ENCODE results near the gene TUBD1. TPM values are rescaled to one million over a fixed set of nuclear protein-coding genes. Genes with fewer than 3 reads are reported as not detected.
"Not testable (repeated sequence)": the region's sequence is repeated elsewhere in the genome, so short reads cannot be mapped to it uniquely, and the experiment has no call there.

Gene TUBD1
- total and polyA plus RNA-seq, 2 donors = 10.7 to 16.6 TPM

GRCh38 chr17:59863616-59864015 lies 29.1 kb downstream of the TUBD1 start:
- H3K9me3 ChIP-seq (ENCODE audit: control insufficient read depth in 2 of 2, insufficient read depth in 1 of 2, low read length in 1 of 2) = no peaks in the 10 kb centered on the region
- H3K4me1 ChIP-seq (ENCODE audit: control insufficient read depth in 2 of 2, insufficient read depth in 2 of 2, low read length in 2 of 2) = no peaks in the 10 kb centered on the region
- 99% methylated on average over 3 of the region's 3 CpGs for WGBS
- no peaks in the 10 kb centered on the region for H3K27me3 ChIP-seq (ENCODE audit: control insufficient read depth in 2 of 2, insufficient read depth in 1 of 2, low read length in 1 of 2)
- no peak overlapping the region for H3K4me3 ChIP-seq (ENCODE audit: low read length in 2 of 2)
- peaks cover 12 to 22% of the 10 kb centered on the region in 2 donors for H3K36me3 ChIP-seq (ENCODE audit: control insufficient read depth in 2 of 2, insufficient read depth in 2 of 2, low read length in 1 of 2)
- H3K27ac ChIP-seq (ENCODE audit: low read depth in 1 of 2, low read length in 1 of 2) = no peak overlapping the region
- DNase-seq (ENCODE audit: low read depth in 6 of 9, low spot score in 9 of 9) = no peak

GRCh38 chr17:59859444-59860025 lies 33.2 kb downstream of the TUBD1 start:
- Histone ChIP-seq H3K9me3 (ENCODE audit: control insufficient read depth in 2 of 2, insufficient read depth in 1 of 2, low read length in 1 of 2) (no peaks in the 10 kb centered on the region), H3K27ac (ENCODE audit: low read depth in 1 of 2, low read length in 1 of 2) (no peak overlapping the region), H3K4me3 (ENCODE audit: low read length in 2 of 2) (no peak overlapping the region), H3K36me3 (ENCODE audit: control insufficient read depth in 2 of 2, insufficient read depth in 2 of 2, low read length in 1 of 2) (peaks cover 12 to 17% of the 10 kb centered on the region in 2 donors), H3K4me1 (ENCODE audit: control insufficient read depth in 2 of 2, insufficient read depth in 2 of 2, low read length in 2 of 2) (no peaks in the 10 kb centered on the region), H3K27me3 (ENCODE audit: control insufficient read depth in 2 of 2, insufficient read depth in 1 of 2, low read length in 1 of 2) (no peaks in the 10 kb centered on the region)
- 97% methylated on average over 2 of the region's 2 CpGs for WGBS
- no peak for DNase-seq (ENCODE audit: low read depth in 6 of 9, low spot score in 9 of 9)

- Histone ChIP-seq H3K9me3 (ENCODE audit: control insufficient read depth in 2 of 2, insufficient read depth in 1 of 2, low read length in 1 of 2) (no peaks in the 10 kb centered on the region), H3K27me3 (ENCODE audit: control insufficient read depth in 2 of 2, insufficient read depth in 1 of 2, low read length in 1 of 2) (no peaks in the 10 kb centered on the region), H3K4me3 (ENCODE audit: low read length in 2 of 2) (no peak overlapping the region), H3K27ac (ENCODE audit: low read depth in 1 of 2, low read length in 1 of 2) (no peak overlapping the region), H3K36me3 (ENCODE audit: control insufficient read depth in 2 of 2, insufficient read depth in 2 of 2, low read length in 1 of 2) (peaks cover 12 to 15% of the 10 kb centered on the region in 2 donors), H3K4me1 (ENCODE audit: control insufficient read depth in 2 of 2, insufficient read depth in 2 of 2, low read length in 2 of 2) (no peaks in the 10 kb centered on the region)
- DNase-seq (ENCODE audit: low read depth in 6 of 9, low spot score in 9 of 9) = no peak
- 97% methylated on average over 3 of the region's 3 CpGs for WGBS
Measured at GRCh38 chr17:59858932-59859331, 33.8 kb downstream of the TUBD1 start.

GRCh38 chr17:59858167-59858816 lies 34.5 kb downstream of the TUBD1 start:
- H3K4me1 ChIP-seq (ENCODE audit: control insufficient read depth in 2 of 2, insufficient read depth in 2 of 2, low read length in 2 of 2) = peaks cover 0 to under 1% of the 10 kb centered on the region in 2 donors
- no peak overlapping the region for H3K4me3 ChIP-seq (ENCODE audit: low read length in 2 of 2)
- WGBS = 97% methylated on average over 5 of the region's 5 CpGs

GRCh38 chr17:59856859-59857794 lies 35.6 kb downstream of the TUBD1 start:
- H3K4me1 ChIP-seq (ENCODE audit: control insufficient read depth in 2 of 2, insufficient read depth in 2 of 2, low read length in 2 of 2) = peaks cover 0 to 2% of the 10 kb centered on the region in 2 donors
- H3K36me3 ChIP-seq (ENCODE audit: control insufficient read depth in 2 of 2, insufficient read depth in 2 of 2, low read length in 1 of 2) = peaks cover 9 to 10% of the 10 kb centered on the region in 2 donors
- H3K4me3 ChIP-seq (ENCODE audit: low read length in 2 of 2) = no peak overlapping the region
- DNase-seq (ENCODE audit: low read depth in 6 of 9, low spot score in 9 of 9) = no peak
- 94% methylated on average over 3 of the region's 3 CpGs for WGBS
- H3K27me3 ChIP-seq (ENCODE audit: control insufficient read depth in 2 of 2, insufficient read depth in 1 of 2, low read length in 1 of 2) = no peaks in the 10 kb centered on the region
- H3K9me3 ChIP-seq (ENCODE audit: control insufficient read depth in 2 of 2, insufficient read depth in 1 of 2, low read length in 1 of 2) = no peaks in the 10 kb centered on the region
- no peak overlapping the region for H3K27ac ChIP-seq (ENCODE audit: low read depth in 1 of 2, low read length in 1 of 2)

More at GRCh38 chr17:59858167-59858816, 34.5 kb downstream of the TUBD1 start:
- DNase-seq (ENCODE audit: low read depth in 6 of 9, low spot score in 9 of 9) = no peak
- Histone ChIP-seq H3K36me3 (ENCODE audit: control insufficient read depth in 2 of 2, insufficient read depth in 2 of 2, low read length in 1 of 2) (peaks cover 12 to 15% of the 10 kb centered on the region in 2 donors), H3K27ac (ENCODE audit: low read depth in 1 of 2, low read length in 1 of 2) (no peak overlapping the region), H3K27me3 (ENCODE audit: control insufficient read depth in 2 of 2, insufficient read depth in 1 of 2, low read length in 1 of 2) (no peaks in the 10 kb centered on the region), H3K9me3 (ENCODE audit: control insufficient read depth in 2 of 2, insufficient read depth in 1 of 2, low read length in 1 of 2) (no peaks in the 10 kb centered on the region)

- not testable (repeated sequence) for H3K4me3 ChIP-seq (ENCODE audit: low read length in 2 of 2); H3K36me3 ChIP-seq (ENCODE audit: control insufficient read depth in 2 of 2, insufficient read depth in 2 of 2, low read length in 1 of 2); H3K9me3 ChIP-seq (ENCODE audit: control insufficient read depth in 2 of 2, insufficient read depth in 1 of 2, low read length in 1 of 2); H3K27me3 ChIP-seq (ENCODE audit: control insufficient read depth in 2 of 2, insufficient read depth in 1 of 2, low read length in 1 of 2); H3K4me1 ChIP-seq (ENCODE audit: control insufficient read depth in 2 of 2, insufficient read depth in 2 of 2, low read length in 2 of 2); H3K27ac ChIP-seq (ENCODE audit: low read depth in 1 of 2, low read length in 1 of 2); DNase-seq (ENCODE audit: low read depth in 6 of 9, low spot score in 9 of 9)
- WGBS = 96% methylated on average over 10 of the region's 10 CpGs
Measured at GRCh38 chr17:59853919-59854729, 38.6 kb downstream of the TUBD1 start.

- 84% methylated on average over 14 of the region's 14 CpGs for WGBS
- Histone ChIP-seq H3K4me3 (ENCODE audit: low read length in 2 of 2) (no peak overlapping the region), H3K27me3 (ENCODE audit: control insufficient read depth in 2 of 2, insufficient read depth in 1 of 2, low read length in 1 of 2) (no peaks in the 10 kb centered on the region), H3K36me3 (ENCODE audit: control insufficient read depth in 2 of 2, insufficient read depth in 2 of 2, low read length in 1 of 2) (no peaks in the 10 kb centered on the region), H3K4me1 (ENCODE audit: control insufficient read depth in 2 of 2, insufficient read depth in 2 of 2, low read length in 2 of 2) (peaks cover 0 to 11% of the 10 kb centered on the region in 2 donors), H3K27ac (ENCODE audit: low read depth in 1 of 2, low read length in 1 of 2) (peak overlapping the region in 1 of 2 donors; percentile 33), H3K9me3 (ENCODE audit: control insufficient read depth in 2 of 2, insufficient read depth in 1 of 2, low read length in 1 of 2) (no peaks in the 10 kb centered on the region)
- DNase-seq (ENCODE audit: low read depth in 6 of 9, low spot score in 9 of 9) = no peak
Measured at GRCh38 chr17:59853168-59853918, 39.4 kb downstream of the TUBD1 start.

GRCh38 chr17:59852847-59853167 lies 39.9 kb downstream of the TUBD1 start:
- H3K4me3 ChIP-seq (ENCODE audit: low read length in 2 of 2); H3K9me3 ChIP-seq (ENCODE audit: control insufficient read depth in 2 of 2, insufficient read depth in 1 of 2, low read length in 1 of 2); H3K36me3 ChIP-seq (ENCODE audit: control insufficient read depth in 2 of 2, insufficient read depth in 2 of 2, low read length in 1 of 2); DNase-seq (ENCODE audit: low read depth in 6 of 9, low spot score in 9 of 9); H3K27me3 ChIP-seq (ENCODE audit: control insufficient read depth in 2 of 2, insufficient read depth in 1 of 2, low read length in 1 of 2): not testable (repeated sequence)
- peaks cover 0 to 11% of the 10 kb centered on the region in 2 donors for H3K4me1 ChIP-seq (ENCODE audit: control insufficient read depth in 2 of 2, insufficient read depth in 2 of 2, low read length in 2 of 2)
- H3K27ac ChIP-seq (ENCODE audit: low read depth in 1 of 2, low read length in 1 of 2) = peak overlapping the region in 1 of 2 donors; percentile 33
- 99% methylated on average over 7 of the region's 7 CpGs for WGBS
